ENCODE data around the gene FGF2.
"Not testable (repeated sequence)": the region's sequence is repeated elsewhere in the genome, so short reads cannot be mapped to it uniquely, and the experiment has no call there.

FGF2 gene

GRCh38 chr4:122785099-122785498, 41.5 kb upstream of the FGF2 start:
- H3K27ac ChIP-seq (replicated peaks): no peak overlapping the region
- TF ChIP-seq SPI1 (IDR thresholded peaks at IDR 0.05; ENCODE audit: borderline replicate concordance, low read depth): no peak
- no peak for TF ChIP-seq POLR2AphosphoS5 (IDR thresholded peaks at IDR 0.05; ENCODE audit: low read depth)
- no peak for TF ChIP-seq CTCF (IDR thresholded peaks at IDR 0.05; ENCODE audit: insufficient read depth, low read length)
- TF ChIP-seq GABPA (IDR thresholded peaks at IDR 0.05; ENCODE audit: low read depth): no peak
- TF ChIP-seq, protein P1, sequence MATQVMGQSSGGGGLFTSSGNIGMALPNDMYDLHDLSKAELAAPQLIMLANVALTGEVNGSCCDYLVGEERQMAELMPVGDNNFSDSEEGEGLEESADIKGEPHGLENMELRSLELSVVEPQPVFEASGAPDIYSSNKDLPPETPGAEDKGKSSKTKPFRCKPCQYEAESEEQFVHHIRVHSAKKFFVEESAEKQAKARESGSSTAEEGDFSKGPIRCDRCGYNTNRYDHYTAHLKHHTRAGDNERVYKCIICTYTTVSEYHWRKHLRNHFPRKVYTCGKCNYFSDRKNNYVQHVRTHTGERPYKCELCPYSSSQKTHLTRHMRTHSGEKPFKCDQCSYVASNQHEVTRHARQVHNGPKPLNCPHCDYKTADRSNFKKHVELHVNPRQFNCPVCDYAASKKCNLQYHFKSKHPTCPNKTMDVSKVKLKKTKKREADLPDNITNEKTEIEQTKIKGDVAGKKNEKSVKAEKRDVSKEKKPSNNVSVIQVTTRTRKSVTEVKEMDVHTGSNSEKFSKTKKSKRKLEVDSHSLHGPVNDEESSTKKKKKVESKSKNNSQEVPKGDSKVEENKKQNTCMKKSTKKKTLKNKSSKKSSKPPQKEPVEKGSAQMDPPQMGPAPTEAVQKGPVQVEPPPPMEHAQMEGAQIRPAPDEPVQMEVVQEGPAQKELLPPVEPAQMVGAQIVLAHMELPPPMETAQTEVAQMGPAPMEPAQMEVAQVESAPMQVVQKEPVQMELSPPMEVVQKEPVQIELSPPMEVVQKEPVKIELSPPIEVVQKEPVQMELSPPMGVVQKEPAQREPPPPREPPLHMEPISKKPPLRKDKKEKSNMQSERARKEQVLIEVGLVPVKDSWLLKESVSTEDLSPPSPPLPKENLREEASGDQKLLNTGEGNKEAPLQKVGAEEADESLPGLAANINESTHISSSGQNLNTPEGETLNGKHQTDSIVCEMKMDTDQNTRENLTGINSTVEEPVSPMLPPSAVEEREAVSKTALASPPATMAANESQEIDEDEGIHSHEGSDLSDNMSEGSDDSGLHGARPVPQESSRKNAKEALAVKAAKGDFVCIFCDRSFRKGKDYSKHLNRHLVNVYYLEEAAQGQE (IDR thresholded peaks at IDR 0.05; ENCODE audit: insufficient replicate concordance, low read depth): no peak
- H3K4me3 ChIP-seq (replicated peaks; ENCODE audit: insufficient read depth, low read length): no peak overlapping the region
- H3K27me3 ChIP-seq (ENCODE audit: insufficient read depth, poor library complexity, severe bottlenecking): no peaks in the 10 kb centered on the region
- DNase-seq (ENCODE audit: low read depth in 1 of 2, low spot score in 1 of 2): no peak

- not testable (repeated sequence) for H3K27me3 ChIP-seq (ENCODE audit: insufficient read depth, poor library complexity, severe bottlenecking); H3K27ac ChIP-seq (replicated peaks); H3K4me3 ChIP-seq (replicated peaks; ENCODE audit: insufficient read depth, low read length); DNase-seq (ENCODE audit: low read depth in 1 of 2, low spot score in 1 of 2)
Observed at GRCh38 chr4:122786296-122786695, 40.3 kb upstream of the FGF2 start.

GRCh38 chr4:122786920-122787319, 39.7 kb upstream of the FGF2 start:
- not testable (repeated sequence) for DNase-seq (ENCODE audit: low read depth in 1 of 2, low spot score in 1 of 2); H3K27ac ChIP-seq (replicated peaks); H3K27me3 ChIP-seq (ENCODE audit: insufficient read depth, poor library complexity, severe bottlenecking); H3K4me3 ChIP-seq (replicated peaks; ENCODE audit: insufficient read depth, low read length)

DNA sequence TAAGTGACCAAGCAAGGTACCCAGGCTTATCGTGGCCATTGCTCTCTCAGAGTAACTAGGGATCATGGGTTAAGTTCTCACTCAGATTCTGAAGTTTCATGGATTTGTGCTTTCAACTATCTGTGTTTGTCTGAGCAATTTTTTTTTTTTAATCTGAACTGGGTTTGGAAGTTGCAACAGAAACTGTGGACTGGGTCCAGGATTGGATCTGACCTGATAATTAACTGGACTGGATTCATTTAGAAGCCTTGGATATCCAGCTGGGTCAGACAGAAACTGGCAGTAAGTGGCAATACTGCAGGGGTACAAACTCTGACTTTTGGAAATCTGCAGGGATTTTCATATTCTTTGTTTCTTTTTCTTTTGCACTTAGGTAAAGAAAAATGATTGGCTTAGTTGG, 38.7 kb upstream of the FGF2 start:
- Histone ChIP-seq H3K4me3 (replicated peaks; ENCODE audit: insufficient read depth, low read length) (no peak overlapping the region), H3K27me3 (ENCODE audit: insufficient read depth, poor library complexity, severe bottlenecking) (no peaks in the 10 kb centered on the region), H3K27ac (replicated peaks) (no peak overlapping the region)
- no peak for TF ChIP-seq GABPA (IDR thresholded peaks at IDR 0.05; ENCODE audit: low read depth)
- TF ChIP-seq POLR2AphosphoS5 (IDR thresholded peaks at IDR 0.05; ENCODE audit: low read depth): no peak
- TF ChIP-seq SPI1 (IDR thresholded peaks at IDR 0.05; ENCODE audit: borderline replicate concordance, low read depth): no peak
- TF ChIP-seq, protein P1 (IDR thresholded peaks at IDR 0.05; ENCODE audit: insufficient replicate concordance, low read depth): no peak
- no peak for TF ChIP-seq CTCF (IDR thresholded peaks at IDR 0.05; ENCODE audit: insufficient read depth, low read length)
- DNase-seq (ENCODE audit: low read depth in 1 of 2, low spot score in 1 of 2): no peak

GRCh38 chr4:122788935-122789334, 37.7 kb upstream of the FGF2 start:
- H3K4me3 ChIP-seq (replicated peaks; ENCODE audit: insufficient read depth, low read length): no peak overlapping the region
- H3K27me3 ChIP-seq (ENCODE audit: insufficient read depth, poor library complexity, severe bottlenecking): no peaks in the 10 kb centered on the region
- no peak for DNase-seq (ENCODE audit: low read depth in 1 of 2, low spot score in 1 of 2)
- no peak for TF ChIP-seq SPI1 (IDR thresholded peaks at IDR 0.05; ENCODE audit: borderline replicate concordance, low read depth)
- no peak for TF ChIP-seq CTCF (IDR thresholded peaks at IDR 0.05; ENCODE audit: insufficient read depth, low read length)
- TF ChIP-seq POLR2AphosphoS5 (IDR thresholded peaks at IDR 0.05; ENCODE audit: low read depth): no peak
- no peak for TF ChIP-seq GABPA (IDR thresholded peaks at IDR 0.05; ENCODE audit: low read depth)
- TF ChIP-seq, protein P1 (IDR thresholded peaks at IDR 0.05; ENCODE audit: insufficient replicate concordance, low read depth): no peak
- no peak overlapping the region for H3K27ac ChIP-seq (replicated peaks)

Data from HL-60 (cell line).